Liver (tissue), 9 donors: ENCODE results near the gene CACNA1H. TPM values are rescaled to one million over a fixed set of nuclear protein-coding genes. Genes with fewer than 3 reads are reported as not detected.

Experiments
- DNase-seq: peaks from one replicate; pipeline ENCODE4 v3.0.0-alpha.2; 2017; ENCODE audit warnings: low spot score
- H3K27ac ChIP-seq, 2 donors: one replicate each; pipeline ENCODE4 v1.7.0; 2013; ENCODE audit warnings: inconsistent platforms in 2 of 2, low read length in 2 of 2, control low read depth in 1 of 2, low read depth in 1 of 2, mild to moderate bottlenecking in 1 of 2
- H3K27me3 ChIP-seq, 4 donors: one replicate each; pipeline versions ENCODE4 v1.6.1 to v1.7.0; 2013; ENCODE audit warnings: low read length in 3 of 4, inconsistent platforms in 1 of 4, mild to moderate bottlenecking in 1 of 4, moderate library complexity in 1 of 4; ENCODE audit not compliant: control insufficient read depth in 4 of 4, insufficient read depth in 4 of 4
- H3K36me3 ChIP-seq, 4 donors: one replicate each; pipeline versions ENCODE4 v1.6.1 to v1.7.0; 2013; ENCODE audit warnings: low read length in 3 of 4, mild to moderate bottlenecking in 3 of 4, low read depth in 1 of 4, moderate library complexity in 1 of 4; ENCODE audit not compliant: control insufficient read depth in 4 of 4, insufficient read depth in 3 of 4
- H3K4me1 ChIP-seq, 4 donors: one replicate each; pipeline versions ENCODE4 v1.6.1 to v1.7.0; 2013; ENCODE audit warnings: low read length in 3 of 4, mild to moderate bottlenecking in 3 of 4, moderate library complexity in 1 of 4; ENCODE audit not compliant: control insufficient read depth in 4 of 4, insufficient read depth in 4 of 4
- H3K4me3 ChIP-seq, 3 donors: one replicate each; pipeline versions ENCODE4 v1.6.1 to v1.7.0; 2013; ENCODE audit warnings: low read length in 3 of 3, control low read depth in 1 of 3, low read depth in 1 of 3, mild to moderate bottlenecking in 1 of 3
- H3K9ac ChIP-seq, 2 donors: one replicate each; pipeline ENCODE4 v1.7.0; 2013; ENCODE audit warnings: low read length in 2 of 2, mild to moderate bottlenecking in 2 of 2, moderate library complexity in 2 of 2, control low read depth in 1 of 2, low read depth in 1 of 2
- H3K9me3 ChIP-seq, 4 donors: one replicate each; pipeline versions ENCODE4 v1.6.1 to v1.7.0; 2013; ENCODE audit warnings: low read length in 3 of 4; ENCODE audit not compliant: control insufficient read depth in 4 of 4
- ATF3 ChIP-seq: IDR thresholded peaks from 2 replicates; pipeline ENCODE4 v1.6.1; 2016; ENCODE audit warnings: antibody characterized with exemption
- CTCF ChIP-seq: fragments of 150-350 bp; IDR thresholded peaks from 2 replicates; pipeline ENCODE4 v1.5.1; 2017; ENCODE audit warnings: improper control_type of control experiment, low read depth, low read length; ENCODE audit not compliant: missing input control
- EGR1 ChIP-seq, 2 donors: IDR thresholded peaks; 2 replicates each; pipeline ENCODE4 v1.6.1; 2016 to 2018; ENCODE audit warnings: antibody characterized with exemption in 2 of 2, low read depth in 2 of 2
- FOXA1 ChIP-seq: IDR thresholded peaks from 2 replicates; pipeline ENCODE4 v1.6.1; 2016; ENCODE audit warnings: antibody characterized with exemption
- FOXA2 ChIP-seq: IDR thresholded peaks from 2 replicates; pipeline ENCODE4 v1.6.1; 2016; ENCODE audit warnings: antibody characterized with exemption
- GABPA ChIP-seq, 2 donors: IDR thresholded peaks in 1 of 2; conservative IDR thresholded peaks in 1 of 2; 2 replicates each; pipeline ENCODE4 v1.6.1; 2016; ENCODE audit warnings: antibody characterized with exemption in 2 of 2, mild to moderate bottlenecking in 1 of 2, moderate library complexity in 1 of 2
- HNF4A ChIP-seq, 2 donors: conservative IDR thresholded peaks; 2 replicates each; pipeline ENCODE4 v1.6.1; 2016; ENCODE audit warnings: antibody characterized with exemption in 2 of 2, mild to moderate bottlenecking in 2 of 2
- HNF4G ChIP-seq: IDR thresholded peaks from 2 replicates; pipeline ENCODE4 v1.6.1; 2016; ENCODE audit warnings: antibody characterized with exemption
- JUND ChIP-seq, 2 donors: IDR thresholded peaks; 2 replicates each; pipeline ENCODE4 v1.6.1; 2016; ENCODE audit warnings: antibody characterized with exemption in 2 of 2
- MAX ChIP-seq: IDR thresholded peaks from 2 replicates; pipeline ENCODE4 v1.6.1; 2016; ENCODE audit warnings: antibody characterized with exemption
- NR2F2 ChIP-seq: IDR thresholded peaks from 2 replicates; pipeline ENCODE4 v1.6.1; 2016; ENCODE audit warnings: antibody characterized with exemption
- RAD21 ChIP-seq, 2 donors: IDR thresholded peaks; 2 replicates each; pipeline ENCODE4 v1.6.1; 2016; ENCODE audit warnings: antibody characterized with exemption in 2 of 2, mild to moderate bottlenecking in 2 of 2
- REST ChIP-seq: IDR thresholded peaks from 2 replicates; pipeline ENCODE4 v1.6.1; 2016; ENCODE audit warnings: antibody characterized with exemption, mild to moderate bottlenecking
- RXRA ChIP-seq, 2 donors: IDR thresholded peaks; 2 replicates each; pipeline ENCODE4 v1.6.1; 2017 to 2018; ENCODE audit warnings: antibody characterized with exemption in 2 of 2, mild to moderate bottlenecking in 1 of 2
- SP1 ChIP-seq: IDR thresholded peaks from 2 replicates; pipeline ENCODE4 v1.6.1; 2018; ENCODE audit warnings: antibody characterized with exemption, mild to moderate bottlenecking
- TAF1 ChIP-seq: conservative IDR thresholded peaks from 2 replicates; pipeline ENCODE4 v1.6.1; 2016; ENCODE audit warnings: antibody characterized with exemption, mild to moderate bottlenecking
- YY1 ChIP-seq: IDR thresholded peaks from 2 replicates; pipeline ENCODE4 v1.6.1; 2016; ENCODE audit warnings: antibody characterized with exemption, mild to moderate bottlenecking
- ZBTB33 ChIP-seq: IDR thresholded peaks from 2 replicates; pipeline ENCODE4 v1.6.1; 2016; ENCODE audit warnings: antibody characterized with exemption
- WGBS: extraction: QIAGEN DNeasy Blood & Tissue Kit; methylation state at CpG from one replicate; pipeline ENCODE4 v1.1.7; 2013; 5-methylcytosine and 5-hydroxymethylcytosine counted together
- polyA plus RNA-seq, 2 donors: library from polyadenylated mRNA; stranded (reverse) in 1 of 2; unstranded in 1 of 2; fragments of 200-250 nt in 1 of 2; fragments of >200 nt in 1 of 2; fragmentation: Nextera tagmentation in 1 of 2; extraction: Ambion mirVana in 1 of 2; gene quantifications; one replicate each; pipeline versions ENCODE4 v1.2.1 to v1.2.3, GENCODE V29; 2013 to 2015
- total RNA-seq, 2 donors: library from RNA; depleted of rRNA; stranded (reverse); fragments of >200 nt; gene quantifications; one replicate each; pipeline ENCODE4 v1.2.3, GENCODE V29; 2014
- donor health status: healthy.
- donor health status: healthy.
- donor health status: healthy.
- donor health status: healthy.
- donor health status: healthy.

CACNA1H gene
- total and polyA plus RNA-seq, 4 donors, result 0.21 to 8.5 (median 6.1) TPM

- no peak for TF ChIP-seq HNF4A (conservative IDR thresholded peaks at IDR 0.05)
- no peak for TF ChIP-seq YY1
- no peak for TF ChIP-seq GABPA (IDR thresholded peaks at IDR 0.05 in 1 of 2, conservative IDR thresholded peaks at IDR 0.05 in 1 of 2)
- TF ChIP-seq TAF1, result no peak
- TF ChIP-seq JUND (IDR thresholded peaks at IDR 0.05), result no peak
- TF ChIP-seq MAX, result no peak
- no peak for TF ChIP-seq SP1
- TF ChIP-seq NR2F2, result no peak
- no peak for TF ChIP-seq CTCF
- TF ChIP-seq REST, result no peak
- no peak for TF ChIP-seq HNF4G
- no peak for TF ChIP-seq EGR1 (IDR thresholded peaks at IDR 0.05; ENCODE audit: low read depth in 2 of 2)
- TF ChIP-seq FOXA1, result no peak
- no peak for TF ChIP-seq FOXA2
- no peak for TF ChIP-seq RAD21 (IDR thresholded peaks at IDR 0.05)
- TF ChIP-seq ATF3, result no peak
- no peak for TF ChIP-seq ZBTB33
- TF ChIP-seq RXRA (IDR thresholded peaks at IDR 0.05), result no peak
- Histone ChIP-seq H3K9me3 (no peaks in the 10 kb centered on the region), H3K27me3 (no peaks in the 10 kb centered on the region), H3K4me1 (peaks cover 29 to 60% (median 44%) of the 10 kb centered on the region in 4 donors), H3K27ac (peak overlapping the region; percentile 79 to 80), H3K4me3 (no peak overlapping the region), H3K36me3 (no peaks in the 10 kb centered on the region), H3K9ac (no peak overlapping the region)
- no peak for DNase-seq
- WGBS, result 69% methylated on average over 34 of the region's 34 CpGs
Observed at GRCh38 chr16:1160773-1161348, 8.0 kb downstream of the CACNA1H start.
